Activated CD4-positive, alpha-beta memory T cell treated with anti-CD3 and anti-CD28 coated beads, Interleukin-2, amount 10 ng/mL, durations not matched to agents 7 days and 5 days (primary cell): Measurements from ENCODE around the gene IMMP2L. TPM values are rescaled to one million over a fixed set of nuclear protein-coding genes. Genes with fewer than 3 reads are reported as not detected.
"Not testable (repeated sequence)": the region's sequence is repeated elsewhere in the genome, so short reads cannot be mapped to it uniquely, and the experiment has no call there.

Source experiments
- CTCF ChIA-PET: fragments of 350-600 bp; sonication (Branson Sonifier 250); formaldehyde crosslinking; loops from one replicate; lab custom pipeline; 2021; ENCODE audit warnings: antibody characterized with exemption, inconsistent platforms; lab: Charles Lee
- POLR2A ChIA-PET: fragments of 350-600 bp; sonication (Branson Sonifier 250); formaldehyde crosslinking; loops from one replicate; lab custom pipeline; 2021; ENCODE audit warnings: antibody characterized with exemption; lab: Charles Lee
- DNase-seq: peaks from one replicate; pipeline ENCODE4 v3.0.0-alpha.2; 2020
- H3K27ac Mint-ChIP-seq: one replicate; pipeline ENCODE4 v1.8.0; 2021; ENCODE audit warnings: mild to moderate bottlenecking, mixed read lengths
- H3K27me3 Mint-ChIP-seq: one replicate; pipeline ENCODE4 v1.8.0; 2021; ENCODE audit warnings: mixed read lengths
- H3K36me3 Mint-ChIP-seq: one replicate; pipeline ENCODE4 v1.8.0; 2021; ENCODE audit warnings: low read depth, mixed read lengths
- H3K4me1 Mint-ChIP-seq: one replicate; pipeline ENCODE4 v1.8.0; 2021; ENCODE audit warnings: mixed read lengths
- H3K4me3 Mint-ChIP-seq: one replicate; pipeline ENCODE4 v1.8.0; 2021; ENCODE audit warnings: mild to moderate bottlenecking, mixed read lengths
- H3K9me3 Mint-ChIP-seq: one replicate; pipeline ENCODE4 v1.8.0; 2021; ENCODE audit warnings: mixed read lengths
- total RNA-seq, 2 experiments: library from RNA; stranded (reverse); gene quantifications; one replicate each; pipeline ENCODE4 v1.2.3, GENCODE V29; 2021

Gene IMMP2L
- total RNA-seq, 2 experiments from 2014 or later = 5.9 to 7.6 TPM

DNA sequence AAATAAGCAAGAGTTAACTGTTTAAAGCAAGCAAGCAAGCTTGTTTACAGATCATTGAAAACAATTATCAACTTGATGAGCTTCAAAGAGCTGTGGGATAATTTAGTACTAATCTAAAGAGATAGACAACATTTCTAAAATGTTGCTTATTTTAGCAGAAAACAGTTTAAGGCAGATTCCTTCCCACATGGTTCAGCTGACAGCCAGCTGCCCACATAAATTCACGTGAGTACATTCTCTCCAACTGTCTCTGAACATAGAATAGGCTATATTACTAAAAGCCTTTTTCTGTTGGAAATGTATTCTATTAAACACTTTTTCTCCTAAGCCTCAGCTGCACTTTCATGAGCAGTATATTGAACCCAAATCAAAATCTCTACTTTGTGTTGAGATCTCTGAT lies 297.3 kb downstream of the IMMP2L start:
- no peaks in the 10 kb centered on the region for H3K36me3 Mint-ChIP-seq
- H3K4me1 Mint-ChIP-seq = no peaks in the 10 kb centered on the region
- ChIA-PET POLR2A (no interaction called here), CTCF (no interaction called here)
- no peaks in the 10 kb centered on the region for H3K9me3 Mint-ChIP-seq
- no peak overlapping the region for H3K27ac Mint-ChIP-seq
- H3K4me3 Mint-ChIP-seq = no peak overlapping the region
- DNase-seq = no peak
- no peaks in the 10 kb centered on the region for H3K27me3 Mint-ChIP-seq

DNA sequence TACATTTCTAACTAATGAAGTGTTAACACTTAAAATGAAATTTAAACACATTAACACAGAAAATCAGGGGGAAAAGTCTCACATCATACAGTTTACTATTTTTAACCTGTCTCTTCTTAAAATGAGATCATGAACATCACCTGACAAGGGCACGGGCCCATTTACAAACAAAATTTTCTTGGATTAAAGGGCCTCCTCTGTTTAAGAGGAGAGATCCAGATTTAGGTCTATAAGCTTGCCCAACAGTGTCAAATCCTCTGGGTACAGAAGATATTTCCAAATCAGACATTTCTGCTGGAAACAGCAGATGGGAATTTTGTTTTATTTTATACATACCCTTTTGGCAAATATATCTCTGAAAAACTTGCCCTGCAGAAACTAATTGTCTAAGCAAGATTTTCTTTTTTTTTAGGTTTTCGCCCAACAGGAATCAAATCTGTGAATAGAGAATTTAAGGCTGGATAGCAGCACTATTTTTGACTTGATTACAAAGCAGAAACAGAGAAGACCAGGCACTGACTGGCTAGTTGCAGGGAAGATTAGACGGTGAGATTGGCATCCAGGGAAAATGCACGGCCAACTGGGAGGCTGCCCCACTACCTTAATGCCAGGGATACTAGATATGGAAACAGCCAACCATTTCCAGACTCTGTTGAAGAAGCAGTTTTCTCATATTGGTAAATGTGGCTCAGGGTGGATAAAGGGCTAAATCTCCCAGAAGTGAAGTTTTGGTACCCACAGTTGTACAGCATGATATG lies 298.0 kb downstream of the IMMP2L start:
- Mint-ChIP-seq H3K36me3 (no peaks in the 10 kb centered on the region), H3K27me3 (no peaks in the 10 kb centered on the region), H3K9me3 (no peaks in the 10 kb centered on the region), H3K4me1 (no peaks in the 10 kb centered on the region), H3K27ac (no peak overlapping the region), H3K4me3 (no peak overlapping the region)
- POLR2A ChIA-PET = no interaction called here
- CTCF ChIA-PET = no interaction called here
- DNase-seq = no peak

DNA sequence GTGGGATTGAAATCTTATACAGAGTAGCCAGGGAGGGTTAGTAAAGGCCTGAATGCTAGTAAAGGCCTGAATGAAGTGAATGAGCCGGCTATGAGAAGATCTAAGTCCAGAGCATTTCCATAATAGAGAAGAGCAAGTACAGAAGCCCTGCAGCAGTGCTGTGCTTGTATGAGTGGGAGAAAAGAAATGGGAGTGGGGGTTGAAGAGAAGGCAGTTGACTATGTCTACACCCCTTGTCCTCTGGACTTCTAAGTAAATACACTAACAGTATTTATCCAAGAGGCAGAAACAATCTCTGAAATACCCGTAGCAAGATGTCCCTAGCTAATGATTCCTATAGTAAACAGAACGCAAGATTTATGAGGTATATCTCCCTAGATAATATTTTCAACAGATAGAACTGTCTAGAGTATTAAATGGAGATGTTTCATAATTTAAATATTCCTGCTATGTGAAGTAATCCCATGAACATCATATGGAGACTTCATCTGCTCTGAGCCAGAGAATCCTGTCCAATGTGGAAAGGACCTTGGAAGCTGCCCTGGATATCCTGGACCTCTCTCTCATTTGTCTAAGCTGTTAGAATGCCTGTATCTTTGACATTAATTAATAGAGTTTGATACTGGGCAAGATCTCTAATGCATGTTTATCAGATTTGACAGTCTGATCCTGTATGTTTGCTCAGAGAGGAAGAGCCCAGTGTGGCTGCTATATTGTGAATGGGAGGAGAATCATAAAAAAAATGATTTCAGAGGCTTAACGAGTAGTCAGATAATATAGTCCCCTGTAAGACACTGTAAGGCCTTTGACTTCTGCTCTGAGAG lies 299.8 kb downstream of the IMMP2L start:
- no peak for DNase-seq
- no peaks in the 10 kb centered on the region for H3K27me3 Mint-ChIP-seq
- no peaks in the 10 kb centered on the region for H3K9me3 Mint-ChIP-seq
- POLR2A ChIA-PET = no interaction called here
- H3K36me3 Mint-ChIP-seq = no peaks in the 10 kb centered on the region
- no peak overlapping the region for H3K27ac Mint-ChIP-seq
- no peak overlapping the region for H3K4me3 Mint-ChIP-seq
- CTCF ChIA-PET = no interaction called here
- H3K4me1 Mint-ChIP-seq = no peaks in the 10 kb centered on the region

DNA sequence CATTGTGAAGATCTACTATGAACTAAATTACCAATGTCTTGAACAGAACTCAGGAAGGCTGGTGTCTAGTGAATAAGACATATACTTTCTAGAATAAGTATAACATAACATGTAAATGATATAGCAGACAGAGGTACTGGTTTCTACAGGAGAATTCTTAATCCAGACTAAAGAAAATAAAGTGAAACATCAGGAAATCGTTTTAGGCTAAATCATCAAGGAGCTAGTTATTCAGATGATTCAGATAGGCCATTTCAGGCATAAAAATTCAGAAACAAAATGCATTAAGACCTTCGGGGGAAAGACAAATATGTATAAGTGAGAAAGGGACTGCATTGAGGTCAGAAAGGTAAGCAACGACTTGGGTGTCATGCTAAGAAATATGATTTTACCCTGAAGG lies 300.8 kb downstream of the IMMP2L start:
- H3K9me3 Mint-ChIP-seq = no peaks in the 10 kb centered on the region
- ChIA-PET CTCF (no interaction called here), POLR2A (no interaction called here)
- no peaks in the 10 kb centered on the region for H3K4me1 Mint-ChIP-seq
- H3K27ac Mint-ChIP-seq = no peak overlapping the region
- no peaks in the 10 kb centered on the region for H3K36me3 Mint-ChIP-seq
- no peaks in the 10 kb centered on the region for H3K27me3 Mint-ChIP-seq
- no peak for DNase-seq
- H3K4me3 Mint-ChIP-seq = no peak overlapping the region

DNA sequence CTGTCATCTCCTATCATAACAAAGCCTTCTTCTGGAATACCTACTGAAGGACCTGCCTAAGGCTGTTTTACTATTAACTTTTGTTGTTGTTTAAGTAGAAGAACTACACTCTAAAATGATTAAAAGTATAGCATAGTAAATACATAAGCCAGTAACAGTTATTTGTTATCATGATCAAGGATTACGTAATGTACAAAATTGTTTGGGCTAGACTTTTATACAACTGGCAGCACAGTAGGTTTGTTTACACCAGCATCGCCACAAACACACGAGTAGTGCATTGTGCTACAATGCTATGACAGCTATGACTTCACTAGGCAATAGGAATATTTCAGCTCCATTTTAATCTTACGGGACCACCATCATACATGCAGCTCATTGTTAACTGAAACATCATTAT lies 302.3 kb downstream of the IMMP2L start:
- Mint-ChIP-seq H3K9me3 (no peaks in the 10 kb centered on the region), H3K27ac (no peak overlapping the region), H3K27me3 (no peaks in the 10 kb centered on the region), H3K4me1 (no peaks in the 10 kb centered on the region), H3K4me3 (no peak overlapping the region), H3K36me3 (no peaks in the 10 kb centered on the region)
- CTCF ChIA-PET = no interaction called here
- POLR2A ChIA-PET = no interaction called here
- no peak for DNase-seq

DNA sequence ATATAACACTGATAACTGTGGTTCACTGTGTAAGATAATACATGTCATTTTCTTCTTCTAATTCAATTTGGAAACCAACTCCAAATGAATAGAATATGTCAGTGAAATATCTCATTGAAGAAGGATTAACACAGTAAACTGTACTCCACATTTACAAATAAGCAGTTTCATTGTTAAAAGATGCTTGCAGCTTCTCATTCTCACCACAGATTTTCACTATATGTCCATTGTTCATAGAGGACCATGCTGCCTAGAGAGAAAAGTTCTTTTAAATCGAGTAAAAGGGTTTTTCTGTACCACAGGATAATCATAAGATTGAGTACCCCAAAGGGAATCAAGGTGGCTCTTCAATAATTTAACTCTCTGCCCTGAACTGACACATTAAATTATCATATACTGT lies 305.9 kb downstream of the IMMP2L start:
- POLR2A ChIA-PET = no interaction called here
- CTCF ChIA-PET = no interaction called here
- no peak for DNase-seq
- no peaks in the 10 kb centered on the region for H3K4me1 Mint-ChIP-seq
- no peak overlapping the region for H3K27ac Mint-ChIP-seq
- H3K4me3 Mint-ChIP-seq = no peak overlapping the region
- H3K36me3 Mint-ChIP-seq = no peaks in the 10 kb centered on the region
- H3K27me3 Mint-ChIP-seq = no peaks in the 10 kb centered on the region
- H3K9me3 Mint-ChIP-seq = no peaks in the 10 kb centered on the region

DNA sequence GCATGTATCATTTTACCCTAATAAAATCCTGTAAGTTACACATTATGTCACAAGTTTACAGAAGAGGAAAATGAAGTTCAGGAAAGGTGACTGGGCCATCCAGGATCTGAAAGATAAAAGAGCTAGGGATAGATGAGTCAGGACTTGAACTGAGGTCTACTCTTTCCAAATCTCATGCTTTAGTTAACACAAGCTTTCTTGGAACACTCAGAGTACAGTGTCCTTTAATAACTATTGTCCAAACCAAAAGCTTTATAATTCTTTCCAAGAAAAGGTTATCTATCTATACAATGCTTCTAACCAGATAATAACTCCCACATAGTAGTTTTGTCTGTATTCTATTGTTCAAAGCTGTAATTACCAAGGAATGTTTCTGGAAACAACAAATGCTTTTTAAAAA lies 306.7 kb downstream of the IMMP2L start:
- H3K27me3 Mint-ChIP-seq = no peaks in the 10 kb centered on the region
- H3K4me1 Mint-ChIP-seq = no peaks in the 10 kb centered on the region
- H3K27ac Mint-ChIP-seq = no peak overlapping the region
- POLR2A ChIA-PET = no interaction called here
- peaks cover 6% of the 10 kb centered on the region for H3K9me3 Mint-ChIP-seq
- H3K36me3 Mint-ChIP-seq = no peaks in the 10 kb centered on the region
- no peak overlapping the region for H3K4me3 Mint-ChIP-seq
- CTCF ChIA-PET = no interaction called here
- DNase-seq = no peak

DNA sequence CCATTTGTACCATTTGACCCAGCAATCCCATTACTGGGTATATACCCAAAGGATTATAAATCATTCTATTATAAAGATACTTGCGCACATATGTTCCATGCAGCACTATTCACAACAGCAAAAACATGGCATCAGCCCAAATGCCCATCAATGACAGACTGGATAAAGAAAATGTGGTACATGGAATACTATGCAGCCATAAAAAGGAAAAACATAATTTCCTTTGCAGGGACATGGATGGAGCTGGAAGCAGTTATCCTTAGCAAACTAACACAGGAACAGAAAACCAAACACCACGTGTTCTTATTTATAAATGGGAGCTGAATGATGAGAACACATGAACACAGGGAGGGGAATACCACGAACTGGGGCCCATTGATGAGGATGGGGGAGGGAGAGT lies 310.9 kb downstream of the IMMP2L start:
- H3K27me3 Mint-ChIP-seq, DNase-seq, H3K27ac Mint-ChIP-seq, POLR2A ChIA-PET, CTCF ChIA-PET, H3K36me3 Mint-ChIP-seq, H3K4me1 Mint-ChIP-seq, H3K4me3 Mint-ChIP-seq: not testable (repeated sequence)
- peaks cover 14% of the 10 kb centered on the region for H3K9me3 Mint-ChIP-seq

DNA sequence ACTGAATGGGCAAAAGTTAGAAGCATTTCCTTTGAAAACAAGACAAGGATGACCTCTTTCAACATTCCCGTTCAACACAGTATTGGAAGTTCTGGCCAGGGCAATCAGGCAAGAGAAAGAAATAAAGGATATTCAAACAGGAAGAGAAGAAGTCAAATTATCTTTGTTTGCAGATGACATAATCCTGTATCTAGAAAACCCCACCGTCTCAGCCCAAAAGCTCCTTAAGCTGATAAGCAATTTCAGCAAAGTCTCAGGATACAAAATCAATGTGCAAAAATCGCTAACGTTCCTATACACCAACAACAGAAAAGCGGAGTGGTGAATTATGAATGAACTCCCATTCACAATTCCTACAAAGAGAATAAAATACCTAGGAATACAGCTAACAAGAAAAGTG lies 312.5 kb downstream of the IMMP2L start:
- H3K4me3 Mint-ChIP-seq, CTCF ChIA-PET, DNase-seq, H3K27me3 Mint-ChIP-seq, H3K4me1 Mint-ChIP-seq, POLR2A ChIA-PET, H3K27ac Mint-ChIP-seq, H3K36me3 Mint-ChIP-seq: not testable (repeated sequence)
- H3K9me3 Mint-ChIP-seq = peaks cover 14% of the 10 kb centered on the region

DNA sequence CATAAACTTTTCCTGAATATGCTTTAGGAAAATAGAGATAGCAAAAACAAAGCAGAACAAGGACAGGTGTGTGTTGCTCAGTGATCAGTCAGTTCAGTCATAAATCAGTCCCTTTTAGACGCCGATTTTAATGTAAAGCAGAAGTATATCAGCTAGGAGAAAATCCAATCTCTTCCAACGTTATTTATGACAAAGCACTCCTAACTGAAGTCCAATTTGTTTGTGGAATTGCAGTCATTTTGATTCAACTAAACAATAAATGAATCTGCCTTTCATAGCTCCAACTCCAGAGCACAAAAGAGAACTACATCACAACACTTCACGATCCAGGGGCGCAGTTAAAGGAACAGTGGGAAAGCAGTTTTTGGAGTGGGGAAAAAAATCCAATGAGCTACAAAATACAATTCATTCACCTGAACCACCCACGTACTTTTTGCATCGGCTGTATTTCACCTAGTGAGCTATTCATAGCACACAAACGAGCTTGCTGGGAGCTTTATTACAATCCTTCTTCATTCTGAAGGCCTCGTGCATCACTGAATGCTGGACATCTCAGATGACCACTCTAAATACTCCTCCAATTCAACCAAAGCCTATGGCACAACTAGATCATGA lies 320.0 kb downstream of the IMMP2L start:
- Mint-ChIP-seq H3K9me3 (no peaks in the 10 kb centered on the region), H3K27ac (no peak overlapping the region), H3K36me3 (no peaks in the 10 kb centered on the region), H3K4me3 (no peak overlapping the region), H3K27me3 (no peaks in the 10 kb centered on the region), H3K4me1 (peaks cover 5% of the 10 kb centered on the region)
- POLR2A ChIA-PET = interaction anchor here (1.0 kb wide), 1 partner anchor 11 kb away, joined by 3 read pairs; no protein-coding TSS in a partner anchor
- no peak for DNase-seq
- CTCF ChIA-PET = no interaction called here

DNA sequence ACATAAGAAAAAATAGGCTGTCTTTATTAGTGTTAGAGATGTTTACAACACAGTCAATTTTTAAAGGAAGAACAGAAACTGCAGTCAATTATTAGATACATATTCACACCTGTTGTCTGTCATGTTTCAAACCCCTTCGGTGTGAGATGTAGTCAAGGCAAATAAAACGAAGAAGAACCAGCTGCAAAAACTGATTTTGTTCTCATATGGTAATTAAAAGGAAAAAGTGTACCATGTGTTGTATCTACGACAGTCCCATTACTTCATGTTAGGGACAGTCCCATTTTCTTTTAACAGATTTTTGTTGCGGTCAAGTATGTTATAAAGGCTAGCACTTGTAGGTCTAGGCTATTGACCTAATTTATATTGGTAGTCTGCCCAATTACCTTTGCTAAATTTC lies 321.9 kb downstream of the IMMP2L start:
- Mint-ChIP-seq H3K36me3 (peaks cover 3% of the 10 kb centered on the region), H3K4me3 (no peak overlapping the region), H3K27ac (no peak overlapping the region), H3K27me3 (no peaks in the 10 kb centered on the region), H3K9me3 (no peaks in the 10 kb centered on the region), H3K4me1 (peaks cover 5% of the 10 kb centered on the region)
- DNase-seq = no peak
- ChIA-PET POLR2A (no interaction called here), CTCF (no interaction called here)

DNA sequence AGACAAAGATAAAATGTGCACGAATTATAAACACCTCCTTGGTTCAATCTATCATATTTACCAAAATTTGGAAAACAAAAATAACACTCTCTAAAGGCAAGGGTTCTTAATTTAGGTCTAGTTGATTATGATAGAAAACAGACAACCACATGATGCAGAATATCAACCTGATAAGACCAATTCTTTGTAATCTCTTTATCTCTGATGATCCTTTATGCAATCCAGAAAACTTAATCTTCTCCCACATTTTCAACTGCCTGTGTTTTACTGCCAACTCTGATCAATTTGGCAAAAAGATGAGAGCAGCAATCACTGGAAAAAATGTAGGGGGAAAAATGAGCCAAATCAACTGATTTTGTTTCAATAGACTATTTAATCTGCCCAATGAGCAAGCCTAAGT lies 322.9 kb downstream of the IMMP2L start:
- POLR2A ChIA-PET = no interaction called here
- Mint-ChIP-seq H3K27me3 (no peaks in the 10 kb centered on the region), H3K36me3 (peaks cover 3% of the 10 kb centered on the region), H3K4me3 (no peak overlapping the region), H3K9me3 (no peaks in the 10 kb centered on the region), H3K27ac (no peak overlapping the region), H3K4me1 (peaks cover 5% of the 10 kb centered on the region)
- CTCF ChIA-PET = no interaction called here
- no peak for DNase-seq

DNA sequence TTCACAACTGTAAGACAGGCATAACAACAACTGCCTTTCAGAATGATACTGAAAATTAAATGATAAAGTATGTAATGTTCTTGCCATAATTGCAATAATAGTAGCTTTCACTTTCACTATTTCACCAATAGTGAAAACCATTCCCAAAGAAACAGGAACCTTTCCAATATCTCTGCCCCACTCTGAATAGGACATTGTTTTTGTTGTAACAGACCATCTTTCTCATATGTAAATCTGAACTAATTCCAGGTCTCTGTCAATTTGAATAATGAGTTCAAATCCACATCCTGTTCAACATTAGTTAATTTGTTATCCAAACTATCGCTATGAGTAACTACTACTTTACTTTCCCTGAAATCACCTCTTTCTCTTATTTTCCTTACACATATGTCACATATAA lies 323.4 kb downstream of the IMMP2L start:
- H3K27me3 Mint-ChIP-seq = no peaks in the 10 kb centered on the region
- H3K4me1 Mint-ChIP-seq = peaks cover 5% of the 10 kb centered on the region
- H3K9me3 Mint-ChIP-seq = no peaks in the 10 kb centered on the region
- DNase-seq = no peak
- no peak overlapping the region for H3K27ac Mint-ChIP-seq
- no peak overlapping the region for H3K4me3 Mint-ChIP-seq
- POLR2A ChIA-PET = no interaction called here
- CTCF ChIA-PET = no interaction called here
- H3K36me3 Mint-ChIP-seq = peaks cover 3% of the 10 kb centered on the region
